Endothelial cell (in vitro differentiated cells): ENCODE measurements around the gene IGFL3. TPM values are rescaled to one million over a fixed set of nuclear protein-coding genes. Genes with fewer than 3 reads are reported as not detected.

Source experiments
- DNase-seq: peaks from one replicate; pipeline ENCODE4 v3.0.0; 2021; ENCODE audit warnings: low spot score
- H3K27ac Mint-ChIP-seq: one replicate; pipeline ENCODE4 v1.8.0; 2021; ENCODE audit warnings: mixed read lengths, inconsistent platforms; ENCODE audit not compliant: unreplicated experiment
- H3K27me3 Mint-ChIP-seq: one replicate; pipeline ENCODE4 v1.8.0; 2021; ENCODE audit warnings: mild to moderate bottlenecking, moderate library complexity, mixed read lengths, inconsistent platforms; ENCODE audit not compliant: unreplicated experiment
- H3K36me3 Mint-ChIP-seq: one replicate; pipeline ENCODE4 v1.8.0; 2021; ENCODE audit warnings: mild to moderate bottlenecking, low read depth, mixed read lengths, inconsistent platforms; ENCODE audit not compliant: unreplicated experiment
- H3K4me1 Mint-ChIP-seq: one replicate; pipeline ENCODE4 v1.8.0; 2021; ENCODE audit warnings: mild to moderate bottlenecking, mixed read lengths, inconsistent platforms; ENCODE audit not compliant: unreplicated experiment
- H3K4me3 Mint-ChIP-seq: one replicate; pipeline ENCODE4 v1.8.0; 2021; ENCODE audit warnings: mild to moderate bottlenecking, mixed read lengths, inconsistent platforms; ENCODE audit not compliant: unreplicated experiment
- H3K9me3 Mint-ChIP-seq: one replicate; pipeline ENCODE4 v1.8.0; 2021; ENCODE audit warnings: mixed read lengths, inconsistent platforms; ENCODE audit not compliant: unreplicated experiment
- total RNA-seq: library from RNA; stranded (reverse); fragmentation: NEBNext Ultra II Directional; extraction: Animal tissue kit (Norgen Biotek cat#: 25700); gene quantifications from one replicate; pipeline ENCODE4 v1.2.1, GENCODE V29; 2021; ENCODE audit not compliant: unreplicated experiment
- TF ChIP-seq, protein P1 (sequence below): fragments of 200-600 bp; sonication (generic); IDR thresholded peaks from one replicate; pipeline ENCODE4 v1.5.0; 2021; ENCODE audit warnings: antibody characterized with exemption; ENCODE audit not compliant: unreplicated experiment

IGFL3 gene
- total RNA-seq, 1 donor from 2014 or later: not detected

DNA sequence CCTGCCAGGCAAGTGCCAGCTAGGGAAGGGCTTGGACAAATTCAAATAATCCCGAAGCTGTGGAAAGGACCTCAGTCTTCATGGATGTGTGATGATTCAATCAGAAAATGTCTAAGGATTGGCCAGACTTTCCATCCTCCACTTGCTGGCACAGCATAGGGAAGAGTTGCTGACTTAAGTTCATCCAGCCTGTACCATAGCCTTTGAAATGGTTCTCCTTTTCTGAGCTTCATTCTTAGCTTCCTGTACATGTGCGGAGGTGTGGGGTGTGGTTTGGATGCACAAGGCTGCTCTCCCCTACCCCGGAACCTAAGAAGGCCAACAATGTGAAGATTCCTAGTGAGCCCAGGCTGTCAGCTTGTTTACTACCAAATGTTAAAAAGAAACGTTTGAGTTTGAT is 959 bp upstream of the IGFL3 start:
- Mint-ChIP-seq H3K27me3 (no peaks in the 10 kb centered on the region), H3K4me3 (no peak overlapping the region), H3K27ac (no peak overlapping the region), H3K4me1 (peaks cover 4% of the 10 kb centered on the region), H3K9me3 (no peaks in the 10 kb centered on the region), H3K36me3 (no peaks in the 10 kb centered on the region)
- DNase-seq: no peak
- TF ChIP-seq, protein P1, sequence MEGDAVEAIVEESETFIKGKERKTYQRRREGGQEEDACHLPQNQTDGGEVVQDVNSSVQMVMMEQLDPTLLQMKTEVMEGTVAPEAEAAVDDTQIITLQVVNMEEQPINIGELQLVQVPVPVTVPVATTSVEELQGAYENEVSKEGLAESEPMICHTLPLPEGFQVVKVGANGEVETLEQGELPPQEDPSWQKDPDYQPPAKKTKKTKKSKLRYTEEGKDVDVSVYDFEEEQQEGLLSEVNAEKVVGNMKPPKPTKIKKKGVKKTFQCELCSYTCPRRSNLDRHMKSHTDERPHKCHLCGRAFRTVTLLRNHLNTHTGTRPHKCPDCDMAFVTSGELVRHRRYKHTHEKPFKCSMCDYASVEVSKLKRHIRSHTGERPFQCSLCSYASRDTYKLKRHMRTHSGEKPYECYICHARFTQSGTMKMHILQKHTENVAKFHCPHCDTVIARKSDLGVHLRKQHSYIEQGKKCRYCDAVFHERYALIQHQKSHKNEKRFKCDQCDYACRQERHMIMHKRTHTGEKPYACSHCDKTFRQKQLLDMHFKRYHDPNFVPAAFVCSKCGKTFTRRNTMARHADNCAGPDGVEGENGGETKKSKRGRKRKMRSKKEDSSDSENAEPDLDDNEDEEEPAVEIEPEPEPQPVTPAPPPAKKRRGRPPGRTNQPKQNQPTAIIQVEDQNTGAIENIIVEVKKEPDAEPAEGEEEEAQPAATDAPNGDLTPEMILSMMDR: no peak

- Mint-ChIP-seq H3K36me3 (no peaks in the 10 kb centered on the region), H3K27ac (no peak overlapping the region), H3K9me3 (no peaks in the 10 kb centered on the region), H3K27me3 (no peaks in the 10 kb centered on the region), H3K4me1 (peaks cover 4% of the 10 kb centered on the region), H3K4me3 (no peak overlapping the region)
- DNase-seq: no peak
- TF ChIP-seq, protein P1: no peak
Observed at GRCh38 chr19:46118136-46118535, 6.4 kb downstream of the IGFL3 start.

DNA sequence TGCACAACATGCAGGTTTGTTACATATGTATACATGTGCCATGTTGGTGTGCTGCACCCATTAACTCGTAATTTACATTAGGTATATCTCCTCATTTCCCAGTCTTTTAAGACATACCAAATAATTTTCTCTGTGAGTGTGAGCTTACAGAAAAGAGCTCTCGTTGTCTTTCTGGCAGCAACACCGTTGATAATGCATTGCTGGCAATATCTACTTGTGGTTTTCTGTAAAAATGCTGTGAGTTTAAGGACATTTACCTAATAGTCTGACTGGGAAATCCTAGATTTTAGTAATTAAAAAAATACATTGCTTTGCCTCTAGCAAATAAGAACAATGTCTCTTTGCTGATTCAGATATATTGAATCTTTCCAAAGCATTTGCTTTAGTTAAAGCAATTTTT is 8.4 kb downstream of the IGFL3 start:
- Mint-ChIP-seq H3K4me3 (no peak overlapping the region), H3K4me1 (no peaks in the 10 kb centered on the region), H3K9me3 (no peaks in the 10 kb centered on the region), H3K27me3 (no peaks in the 10 kb centered on the region), H3K27ac (no peak overlapping the region), H3K36me3 (no peaks in the 10 kb centered on the region)
- TF ChIP-seq, protein P1: no peak
- DNase-seq: no peak

- TF ChIP-seq, protein P1: no peak
- no peaks in the 10 kb centered on the region for H3K9me3 Mint-ChIP-seq
- no peak overlapping the region for H3K4me3 Mint-ChIP-seq
- no peaks in the 10 kb centered on the region for H3K4me1 Mint-ChIP-seq
- no peaks in the 10 kb centered on the region for H3K36me3 Mint-ChIP-seq
- no peaks in the 10 kb centered on the region for H3K27me3 Mint-ChIP-seq
- no peak overlapping the region for H3K27ac Mint-ChIP-seq
- no peak for DNase-seq
Observed at GRCh38 chr19:46115396-46116106, 8.9 kb downstream of the IGFL3 start.

DNA sequence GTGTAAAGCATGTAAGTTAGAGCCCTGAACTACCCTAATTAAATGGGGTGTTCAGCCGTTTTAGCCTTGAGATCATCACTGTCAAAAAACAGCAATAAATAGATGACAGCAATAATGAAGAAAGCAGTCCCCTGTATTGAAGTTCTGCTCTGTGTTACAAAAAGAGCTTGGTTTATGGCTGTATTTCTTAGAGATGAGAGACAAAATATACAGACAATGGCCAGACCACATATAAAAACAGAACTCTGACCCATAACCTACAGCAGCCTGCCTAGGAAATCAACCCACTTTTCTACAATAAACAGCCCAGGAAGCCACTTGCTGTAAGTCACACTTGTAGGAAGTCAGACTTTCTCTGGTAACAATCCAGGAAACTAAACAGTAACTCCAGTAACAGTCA is 10.8 kb downstream of the IGFL3 start:
- Mint-ChIP-seq H3K4me1 (no peaks in the 10 kb centered on the region), H3K27me3 (no peaks in the 10 kb centered on the region), H3K9me3 (no peaks in the 10 kb centered on the region), H3K4me3 (no peak overlapping the region), H3K27ac (no peak overlapping the region), H3K36me3 (no peaks in the 10 kb centered on the region)
- TF ChIP-seq, protein P1: no peak
- no peak for DNase-seq
